Fibroblast of lung (primary cell): ENCODE data around the gene AFAP1. TPM values are rescaled to one million over a fixed set of nuclear protein-coding genes. Genes with fewer than 3 reads are reported as not detected.
A peak's percentile ranks its signal among the peaks of the same experiment; 100 is the strongest.

ENCODE experiments used
- DNase-seq, 2 donors: peaks; one replicate each; pipeline versions ENCODE4 v3.0.0 to v3.0.0-alpha.2; 2010; ENCODE audit warnings: low read depth in 2 of 2
- H2AFZ ChIP-seq: 2 replicates; pipeline ENCODE4 v1.5.1; 2012; ENCODE audit warnings: low read length, control low read depth, inconsistent platforms
- H3K27ac ChIP-seq: 2 replicates; pipeline ENCODE4 v1.5.1; 2011; ENCODE audit warnings: low read length, control low read depth; ENCODE audit not compliant: insufficient read depth
- H3K27me3 ChIP-seq: 2 replicates; pipeline ENCODE4 v1.5.1; 2011; ENCODE audit warnings: mild to moderate bottlenecking, low read length; ENCODE audit not compliant: control insufficient read depth, insufficient read depth
- H3K36me3 ChIP-seq: 2 replicates; pipeline ENCODE4 v1.5.1; 2011; ENCODE audit warnings: low read length; ENCODE audit not compliant: control insufficient read depth, insufficient read depth
- H3K4me1 ChIP-seq: 2 replicates; pipeline ENCODE4 v1.5.1; 2011; ENCODE audit warnings: low read length; ENCODE audit not compliant: control insufficient read depth, insufficient read depth; ENCODE audit errors: extremely low read depth
- H3K4me2 ChIP-seq: 2 replicates; pipeline ENCODE4 v1.5.1; 2011; ENCODE audit warnings: low read length, control low read depth; ENCODE audit not compliant: insufficient read depth; ENCODE audit errors: extremely low read depth
- H3K4me3 ChIP-seq, 4 experiments: fragments of 200-600 bp in 1 of 4; sonication (generic) in 1 of 4; replicated peaks in 1 of 4; 2 replicates each; pipeline ENCODE4 v1.5.1; 2011 to 2016; ENCODE audit warnings: low read length in 4 of 4, low read depth in 3 of 4, mild to moderate bottlenecking in 3 of 4, control low read depth in 2 of 4, inconsistent platforms in 1 of 4, mixed read lengths in 1 of 4; ENCODE audit not compliant: insufficient read depth in 1 of 4; ENCODE audit errors: control extremely low read depth in 1 of 4
- H3K79me2 ChIP-seq: 2 replicates; pipeline ENCODE4 v1.5.1; 2012; ENCODE audit warnings: mild to moderate bottlenecking, low read length, inconsistent platforms; ENCODE audit not compliant: control insufficient read depth, insufficient read depth
- H3K9ac ChIP-seq: 2 replicates; pipeline ENCODE4 v1.5.1; 2011; ENCODE audit warnings: mild to moderate bottlenecking, low read length, control low read depth; ENCODE audit not compliant: insufficient read depth
- H3K9me3 ChIP-seq: 2 replicates; pipeline ENCODE4 v1.5.1; 2012; ENCODE audit warnings: low read depth, low read length; ENCODE audit not compliant: control insufficient read depth, insufficient read depth
- H4K20me1 ChIP-seq: 2 replicates; pipeline ENCODE4 v1.5.1; 2011; ENCODE audit warnings: low read length; ENCODE audit not compliant: control insufficient read depth, insufficient read depth; ENCODE audit errors: extremely low read depth
- EZH2 ChIP-seq: IDR thresholded peaks from 2 replicates; pipeline ENCODE4 v1.5.1; 2012; ENCODE audit warnings: low read length, control low read depth, mild to moderate bottlenecking; ENCODE audit errors: missing control alignments
- polyA plus RNA-seq, 2 donors: library from polyadenylated mRNA; depleted of rRNA in 1 of 2; stranded (reverse) in 1 of 2; unstranded in 1 of 2; fragments of >200 nt; gene quantifications; 2 replicates each; pipeline ENCODE4 v1.2.1, GENCODE V29; 2011 to 2012; ENCODE audit warnings: missing spikeins in 1 of 2
- total RNA-seq: library from RNA; depleted of rRNA; stranded (reverse); fragments of >200 nt; gene quantifications from 2 replicates; pipeline ENCODE4 v1.2.1, GENCODE V29; 2014
- TF ChIP-seq, protein P1 (sequence below), 2 donors: IDR thresholded peaks in 1 of 2; conservative IDR thresholded peaks in 1 of 2; 1 replicate in 1 of 2; 2 replicates in 1 of 2; pipeline ENCODE4 v1.5.1; 2011 to 2012; ENCODE audit warnings: low read length in 2 of 2, control low read depth in 1 of 2, inconsistent platforms in 1 of 2, low read depth in 1 of 2, mild to moderate bottlenecking in 1 of 2

The AFAP1 gene
- total and polyA plus RNA-seq, 2 donors (not counting 1 experiment from before 2014, with no cell fraction given) = 21.8 to 30.1 TPM

DNA sequence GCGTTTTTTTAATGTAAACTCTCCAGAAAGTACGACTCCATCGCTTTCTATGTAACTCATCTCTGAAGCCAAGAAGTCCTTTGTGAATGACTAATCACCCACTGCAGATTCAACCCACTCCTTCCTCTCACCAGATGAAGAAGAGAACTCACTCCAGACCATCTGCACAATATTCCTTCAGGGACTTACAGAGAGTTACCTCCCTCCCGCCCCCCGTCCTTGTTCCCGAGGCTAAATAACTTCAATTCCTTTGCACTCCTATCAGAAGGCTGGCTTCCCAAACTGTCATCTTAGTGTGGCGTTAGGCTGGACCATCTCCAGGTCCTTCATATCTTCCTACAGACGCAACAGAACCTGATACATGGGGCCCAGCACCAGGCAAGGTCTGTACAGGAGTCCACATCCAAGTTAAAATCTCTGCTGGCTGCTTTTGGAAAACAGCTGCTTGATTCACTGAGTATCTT is 82.4 kb downstream of the AFAP1 start:
- Histone ChIP-seq H4K20me1 (no peaks in the 10 kb centered on the region), H3K27me3 (no peaks in the 10 kb centered on the region), H2AFZ (no peak overlapping the region), H3K4me1 (peaks cover 19% of the 10 kb centered on the region), H3K79me2 (peaks cover 29% of the 10 kb centered on the region), H3K9me3 (no peaks in the 10 kb centered on the region), H3K9ac (no peak overlapping the region), H3K4me3 (peak overlapping the region in 2 of 4 experiments; percentile 3 to 39), H3K36me3 (peaks cover 14% of the 10 kb centered on the region), H3K27ac (peak overlapping the region; percentile 82), H3K4me2 (peak overlapping the region; percentile 70)
- TF ChIP-seq, protein P1, sequence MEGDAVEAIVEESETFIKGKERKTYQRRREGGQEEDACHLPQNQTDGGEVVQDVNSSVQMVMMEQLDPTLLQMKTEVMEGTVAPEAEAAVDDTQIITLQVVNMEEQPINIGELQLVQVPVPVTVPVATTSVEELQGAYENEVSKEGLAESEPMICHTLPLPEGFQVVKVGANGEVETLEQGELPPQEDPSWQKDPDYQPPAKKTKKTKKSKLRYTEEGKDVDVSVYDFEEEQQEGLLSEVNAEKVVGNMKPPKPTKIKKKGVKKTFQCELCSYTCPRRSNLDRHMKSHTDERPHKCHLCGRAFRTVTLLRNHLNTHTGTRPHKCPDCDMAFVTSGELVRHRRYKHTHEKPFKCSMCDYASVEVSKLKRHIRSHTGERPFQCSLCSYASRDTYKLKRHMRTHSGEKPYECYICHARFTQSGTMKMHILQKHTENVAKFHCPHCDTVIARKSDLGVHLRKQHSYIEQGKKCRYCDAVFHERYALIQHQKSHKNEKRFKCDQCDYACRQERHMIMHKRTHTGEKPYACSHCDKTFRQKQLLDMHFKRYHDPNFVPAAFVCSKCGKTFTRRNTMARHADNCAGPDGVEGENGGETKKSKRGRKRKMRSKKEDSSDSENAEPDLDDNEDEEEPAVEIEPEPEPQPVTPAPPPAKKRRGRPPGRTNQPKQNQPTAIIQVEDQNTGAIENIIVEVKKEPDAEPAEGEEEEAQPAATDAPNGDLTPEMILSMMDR (conservative IDR thresholded peaks at IDR 0.05 in 1 of 2, IDR thresholded peaks at IDR 0.05 in 1 of 2; ENCODE audit: low read depth in 1 of 2, low read length in 2 of 2) = no peak
- no peak for TF ChIP-seq EZH2
- peak; percentile 92 to 97 for DNase-seq

- Histone ChIP-seq H3K4me2 (no peak overlapping the region), H3K4me3 (no peak overlapping the region), H3K27ac (peak overlapping the region; percentile 46), H2AFZ (no peak overlapping the region), H3K27me3 (no peaks in the 10 kb centered on the region), H3K4me1 (peaks cover 13% of the 10 kb centered on the region), H3K36me3 (peaks cover 15% of the 10 kb centered on the region), H3K9me3 (no peaks in the 10 kb centered on the region), H3K79me2 (peaks cover 34% of the 10 kb centered on the region), H4K20me1 (no peaks in the 10 kb centered on the region), H3K9ac (no peak overlapping the region)
- no peak for DNase-seq
- TF ChIP-seq EZH2 = no peak
- TF ChIP-seq, protein P1 (conservative IDR thresholded peaks at IDR 0.05 in 1 of 2, IDR thresholded peaks at IDR 0.05 in 1 of 2; ENCODE audit: low read depth in 1 of 2, low read length in 2 of 2) = no peak
Measured at GRCh38 chr4:7855731-7856130, 83.9 kb downstream of the AFAP1 start.

GRCh38 chr4:7854697-7855370 is 84.8 kb downstream of the AFAP1 start:
- Histone ChIP-seq H3K27ac (no peak overlapping the region), H3K27me3 (no peaks in the 10 kb centered on the region), H3K79me2 (peaks cover 29% of the 10 kb centered on the region), H3K4me2 (no peak overlapping the region), H2AFZ (no peak overlapping the region), H4K20me1 (no peaks in the 10 kb centered on the region), H3K9me3 (no peaks in the 10 kb centered on the region), H3K36me3 (peaks cover 18% of the 10 kb centered on the region), H3K4me3 (no peak overlapping the region), H3K4me1 (peaks cover 9% of the 10 kb centered on the region), H3K9ac (no peak overlapping the region)
- DNase-seq = peak in 1 of 2 donors; percentile 80
- TF ChIP-seq, protein P1 (conservative IDR thresholded peaks at IDR 0.05 in 1 of 2, IDR thresholded peaks at IDR 0.05 in 1 of 2; ENCODE audit: low read depth in 1 of 2, low read length in 2 of 2) = no peak
- TF ChIP-seq EZH2 = no peak
